Erythroblast (primary cell): Measurements from ENCODE around the gene ID2.
"Not testable (repeated sequence)": the region's sequence is repeated elsewhere in the genome, so short reads cannot be mapped to it uniquely, and the experiment has no call there.

Source experiments
- DNase-seq, 2 experiments: peaks; one replicate each; lab custom pipeline; 2025; lab: John Stamatoyannopoulos, UW
- GATA1 ChIP-seq: IDR thresholded peaks from 2 replicates; pipeline ENCODE4 v1.6.1; 2011; ENCODE audit warnings: low read depth, mild to moderate bottlenecking, control low read depth, low read length, moderate library complexity
- POLR2A ChIP-seq: IDR thresholded peaks from 2 replicates; pipeline ENCODE4 v1.6.1; 2011; ENCODE audit warnings: mild to moderate bottlenecking, low read length

ID2 gene

GRCh38 chr2:8701681-8702379, 20.0 kb downstream of the ID2 start:
- no peak for DNase-seq
- TF ChIP-seq GATA1 (no peak), POLR2A (no peak)

DNA sequence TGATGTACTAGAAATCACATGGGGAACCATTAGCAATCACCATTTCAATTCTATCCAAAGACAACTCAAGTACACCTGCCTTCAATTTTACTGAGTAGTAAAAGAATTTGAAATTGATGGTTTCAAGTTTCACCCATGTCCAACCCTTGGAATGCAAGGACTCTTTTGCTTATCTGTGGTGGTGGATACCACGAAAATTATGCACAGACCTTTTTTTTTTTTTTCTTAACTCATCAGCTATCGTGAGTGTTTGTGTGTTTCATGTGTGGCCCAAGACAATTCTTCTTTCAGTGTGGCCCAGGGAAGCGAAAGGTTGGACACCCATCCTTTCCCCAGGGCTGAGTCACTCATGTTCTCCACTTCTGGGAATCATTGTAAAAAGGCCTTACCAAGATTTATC, 23.1 kb downstream of the ID2 start:
- DNase-seq, result no peak
- TF ChIP-seq GATA1, result no peak
- TF ChIP-seq POLR2A, result no peak

DNA sequence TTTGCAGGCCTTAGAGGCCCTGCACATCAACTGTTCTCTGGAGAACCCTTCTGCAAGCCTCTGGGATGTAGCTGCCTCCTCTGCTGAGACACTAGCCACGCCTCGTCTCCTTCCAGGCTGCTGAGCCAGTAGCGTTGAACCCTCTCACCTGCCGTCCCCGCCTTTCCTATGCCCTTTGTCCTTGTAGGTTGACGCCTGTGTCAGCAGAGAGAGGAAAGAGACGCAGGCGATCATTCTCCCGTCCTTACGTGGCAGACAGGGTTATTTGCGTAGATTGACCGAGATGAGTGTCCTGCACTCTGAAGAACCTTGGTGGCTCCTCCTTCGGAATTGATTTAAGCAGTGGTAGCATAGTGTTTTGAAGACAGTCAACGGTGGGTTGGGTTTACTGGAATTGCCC, 27.8 kb downstream of the ID2 start:
- TF ChIP-seq POLR2A (no peak), GATA1 (no peak)
- DNase-seq, result no peak

- DNase-seq, result no peak
- TF ChIP-seq GATA1, result no peak
- no peak for TF ChIP-seq POLR2A
These were observed 29.1 kb downstream of the ID2 start for GRCh38 chr2:8710951-8711350.

DNA sequence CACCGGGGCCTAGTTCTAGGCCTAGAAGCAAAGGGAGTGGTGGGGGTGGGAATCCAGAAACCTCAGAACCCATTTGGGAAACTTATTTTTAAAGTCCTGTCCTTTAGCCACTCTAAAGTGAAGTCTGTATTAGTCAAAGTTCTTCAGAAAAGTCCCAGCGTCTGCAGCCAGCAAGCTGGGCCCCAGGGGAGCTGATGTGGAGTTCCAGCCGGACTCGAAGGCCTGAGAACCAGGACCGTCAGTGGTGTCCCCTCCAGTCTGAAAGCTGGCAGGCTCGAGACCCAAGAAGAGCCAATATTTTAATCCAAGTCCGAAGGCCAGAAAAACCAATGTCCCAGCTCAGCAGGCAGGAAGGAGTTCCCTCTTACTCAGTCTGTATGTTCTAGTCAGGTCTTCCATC, 32.4 kb downstream of the ID2 start:
- TF ChIP-seq GATA1, result no peak
- no peak for TF ChIP-seq POLR2A
- no peak for DNase-seq

DNA sequence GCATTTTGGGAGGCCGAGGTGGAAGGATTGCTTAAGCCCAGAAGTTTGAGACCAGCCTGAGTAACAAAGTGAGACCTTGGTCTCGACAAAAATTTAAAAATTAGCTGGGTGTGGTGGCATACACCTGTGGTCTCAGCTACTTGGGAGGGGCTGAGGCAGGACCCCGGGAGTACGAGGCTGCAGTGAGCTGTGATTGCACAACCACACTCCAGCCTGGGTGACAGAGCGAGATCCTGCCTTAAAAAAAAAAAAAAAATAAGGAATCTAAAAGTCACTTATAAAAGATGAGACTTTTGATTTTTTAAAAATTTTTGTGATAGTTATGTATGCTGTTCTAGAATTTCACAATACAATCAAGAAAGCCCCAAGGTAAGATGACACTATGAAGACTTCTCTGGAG, 33.1 kb downstream of the ID2 start:
- TF ChIP-seq GATA1, result no peak
- TF ChIP-seq POLR2A, result no peak
- no peak for DNase-seq

- TF ChIP-seq GATA1, result no peak
- DNase-seq, result no peak
These were observed 37.7 kb downstream of the ID2 start for GRCh38 chr2:8719528-8719927.

DNA sequence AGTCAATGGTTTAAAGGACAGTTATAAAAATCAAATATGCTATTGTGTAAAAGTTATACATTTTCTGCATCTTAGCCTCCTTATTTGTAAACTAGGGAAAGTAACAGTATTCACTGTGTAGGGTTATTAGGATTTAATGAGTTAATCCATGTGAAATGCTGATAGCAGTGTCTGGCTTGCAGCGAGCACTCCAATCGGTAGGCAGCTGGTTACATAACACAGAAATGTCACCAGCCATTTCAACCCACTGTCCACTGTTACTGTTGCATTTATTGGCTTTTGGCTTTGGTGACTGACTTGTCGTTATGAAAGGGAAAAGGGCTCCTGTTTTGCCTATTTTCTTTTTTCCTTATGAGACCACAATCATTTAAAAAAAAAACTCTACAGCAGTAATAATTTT, 38.9 kb downstream of the ID2 start:
- DNase-seq, result no peak
- TF ChIP-seq POLR2A, result no peak
- TF ChIP-seq GATA1, result no peak

DNA sequence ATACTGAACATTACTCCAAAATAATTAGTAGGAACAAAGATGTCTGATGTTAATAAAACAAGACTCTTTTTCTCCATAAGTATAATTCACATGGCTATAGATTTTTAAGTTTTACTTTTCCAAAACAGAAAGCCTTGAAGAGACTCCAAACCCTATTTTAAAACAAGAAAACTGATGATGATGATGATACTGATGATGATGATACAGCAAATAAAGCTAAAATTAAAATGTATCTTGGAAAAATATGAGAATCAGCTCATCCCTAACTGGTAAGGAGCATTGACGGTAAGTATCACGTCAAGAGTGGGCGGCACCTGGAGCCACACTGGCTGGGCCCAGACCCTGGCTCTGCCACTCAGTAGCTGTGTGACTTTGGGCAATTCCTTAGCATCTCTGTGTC, 39.6 kb downstream of the ID2 start:
- TF ChIP-seq GATA1, result no peak
- TF ChIP-seq POLR2A, result no peak
- DNase-seq, result no peak

GRCh38 chr2:8722986-8723385, 41.1 kb downstream of the ID2 start:
- no peak for TF ChIP-seq GATA1
- no peak for TF ChIP-seq POLR2A

DNA sequence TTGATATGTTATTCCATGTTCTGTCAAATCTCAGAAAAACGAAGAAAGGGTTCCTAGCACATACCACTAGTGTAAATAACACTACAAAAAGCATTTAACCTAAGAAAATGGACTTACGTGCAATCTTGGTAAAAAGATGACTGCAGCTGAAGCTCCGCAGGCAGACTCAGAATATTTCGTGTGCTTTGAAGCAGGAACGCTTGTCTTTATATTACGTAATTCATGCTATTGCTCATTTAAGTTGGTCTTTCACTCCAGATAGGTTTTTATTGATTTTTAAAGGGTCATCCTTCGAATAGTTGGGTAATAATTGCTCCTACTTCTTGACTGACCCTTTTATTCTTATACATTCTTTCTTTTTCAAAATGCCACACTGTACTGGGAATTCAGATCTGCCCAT, 44.0 kb downstream of the ID2 start:
- DNase-seq, result no peak

More at GRCh38 chr2:8722986-8723385, 41.1 kb downstream of the ID2 start:
- no peak for DNase-seq

DNA sequence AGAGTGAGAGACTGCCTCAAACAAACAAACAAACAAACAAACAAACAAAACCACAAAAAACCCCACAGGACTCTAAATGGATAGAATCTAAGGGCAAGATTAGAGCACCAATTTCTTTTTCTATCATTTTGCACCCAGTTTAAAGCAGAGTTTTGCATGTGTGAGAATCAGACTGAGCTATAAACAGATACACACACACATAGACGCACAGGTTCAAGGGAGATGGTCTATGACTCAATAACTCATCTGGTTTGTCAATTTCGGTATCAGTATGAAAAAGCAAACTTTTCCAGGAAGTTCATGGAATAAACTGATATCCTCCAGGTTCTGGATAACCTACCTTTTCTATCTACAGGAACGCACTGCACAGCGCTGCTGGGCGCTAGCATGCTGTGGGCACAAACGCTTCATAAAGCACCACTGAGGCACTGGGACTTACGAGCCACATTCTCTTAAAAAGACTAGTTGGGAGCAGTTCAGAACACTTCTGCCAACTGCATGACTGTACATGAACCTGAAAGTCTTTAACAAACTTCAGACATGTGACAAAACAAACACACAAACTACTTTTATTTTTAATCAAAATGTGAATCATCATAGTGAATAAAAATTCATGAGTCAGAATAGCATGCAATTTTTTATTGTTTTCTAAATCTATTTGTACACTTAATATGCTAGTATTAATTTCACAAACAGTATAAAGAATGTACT, 46.6 kb downstream of the ID2 start:
- no peak for TF ChIP-seq GATA1
- no peak for TF ChIP-seq POLR2A
- DNase-seq, result no peak

More for the DNA sequence above, 44.0 kb downstream of the ID2 start:
- no peak for TF ChIP-seq GATA1
- TF ChIP-seq POLR2A, result no peak

- not testable (repeated sequence) for DNase-seq
These were observed 47.2 kb downstream of the ID2 start for GRCh38 chr2:8729101-8729500.

DNA sequence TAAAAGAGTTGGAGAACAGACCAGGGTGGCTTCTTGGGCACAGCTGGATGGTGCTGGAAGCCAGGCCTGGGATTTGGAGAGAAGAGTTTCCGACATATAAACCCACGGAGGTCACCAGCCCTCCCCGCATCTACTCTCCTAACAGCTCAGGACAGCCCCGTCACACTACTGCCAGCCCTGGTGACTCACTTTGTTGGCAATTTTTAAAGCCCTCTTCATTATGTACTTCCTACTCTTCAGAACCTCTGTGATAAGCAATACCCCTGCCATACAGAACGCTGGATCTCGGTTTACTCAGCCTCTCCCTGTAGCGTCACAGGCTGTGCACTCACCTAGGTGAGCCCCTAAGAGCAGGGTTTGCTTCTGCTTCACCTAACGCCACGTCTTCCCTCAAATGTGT, 48.1 kb downstream of the ID2 start:
- DNase-seq, result no peak
- TF ChIP-seq GATA1 (no peak), POLR2A (no peak)

DNA sequence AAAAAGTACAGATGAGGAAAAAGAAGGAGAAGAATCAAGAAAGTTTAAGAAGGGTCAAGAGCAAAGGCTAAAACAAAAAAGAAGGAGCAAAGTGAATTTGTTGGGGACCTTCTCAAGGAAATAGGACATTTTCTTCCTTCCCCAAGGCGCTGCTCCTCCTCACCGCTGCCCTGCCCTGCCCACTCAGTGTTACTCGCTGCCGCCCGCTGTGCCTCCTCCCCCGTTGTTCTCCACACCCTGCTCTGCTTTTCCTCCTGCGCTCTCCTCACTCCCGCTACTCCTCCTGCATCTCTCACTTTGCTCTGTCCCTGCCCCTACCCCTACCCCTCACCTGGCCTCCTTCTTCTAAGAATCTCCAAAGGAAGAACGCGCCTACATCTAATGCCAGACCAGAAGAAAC, 50.7 kb downstream of the ID2 start:
- TF ChIP-seq POLR2A, result no peak
- TF ChIP-seq GATA1, result no peak
- DNase-seq, result no peak
